Kidney (tissue), 14 donors: ENCODE data around the gene DSTN. TPM values are rescaled to one million over a fixed set of nuclear protein-coding genes. Genes with fewer than 3 reads are reported as not detected.

Source experiments
- DNase-seq, 5 donors: peaks; one replicate each; pipeline ENCODE4 v3.0.0-alpha.2; 2013 to 2020
- FAIRE-seq: peaks from 2 replicates; lab custom pipeline; 2012; peaks lifted over from hg19 to GRCh38; lab: Jason Lieb, UNC
- H3K27ac ChIP-seq, 2 donors: one replicate each; pipeline ENCODE4 v1.7.0; 2013; ENCODE audit warnings: low read depth in 2 of 2, low read length in 2 of 2, inconsistent platforms in 1 of 2
- H3K27me3 ChIP-seq: one replicate; pipeline ENCODE4 v1.7.1; 2013; ENCODE audit warnings: low read length, inconsistent platforms; ENCODE audit not compliant: control insufficient read depth, insufficient read depth
- H3K36me3 ChIP-seq, 3 donors: one replicate each; pipeline versions ENCODE4 v1.7.0 to v1.7.1; 2013; ENCODE audit warnings: low read length in 3 of 3, control low read depth in 1 of 3, inconsistent platforms in 1 of 3; ENCODE audit not compliant: insufficient read depth in 3 of 3, control insufficient read depth in 2 of 3
- H3K4me1 ChIP-seq, 3 donors: one replicate each; pipeline versions ENCODE4 v1.7.0 to v1.7.1; 2013; ENCODE audit warnings: low read length in 3 of 3, inconsistent platforms in 1 of 3, low read depth in 1 of 3; ENCODE audit not compliant: control insufficient read depth in 2 of 3, insufficient read depth in 2 of 3
- H3K4me3 ChIP-seq, 3 donors: one replicate each; pipeline versions ENCODE4 v1.7.0 to v1.8.1; 2013; ENCODE audit warnings: low read length in 3 of 3, control low read depth in 1 of 3, inconsistent platforms in 1 of 3
- H3K9ac ChIP-seq, 3 donors: one replicate each; pipeline versions ENCODE4 v1.7.0 to v1.7.1; 2013; ENCODE audit warnings: low read length in 3 of 3, control low read depth in 1 of 3, inconsistent platforms in 1 of 3
- H3K9me3 ChIP-seq, 3 donors: one replicate each; pipeline versions ENCODE4 v1.7.0 to v1.7.1; 2013; ENCODE audit warnings: low read length in 3 of 3, control low read depth in 1 of 3, inconsistent platforms in 1 of 3; ENCODE audit not compliant: control insufficient read depth in 2 of 3, insufficient read depth in 1 of 3
- intact Hi-C: fragments of 100-400 bp; cut with DNase I; formaldehyde crosslinking; loops from one replicate; pipeline ENCODE4 v1.11.1; 2022
- polyA plus RNA-seq: library from polyadenylated mRNA; stranded (reverse); fragments of 350-450 nt; fragmentation: Illumina TruSeq; extraction: RNeasy Lipid Tissue Mini Kit (QIAGEN cat#74804); gene quantifications from one replicate; pipeline ENCODE4 v1.2.3, GENCODE V29; 2014; ENCODE audit warnings: low read depth, low replicate concordance; ENCODE audit not compliant: insufficient read depth
- total RNA-seq: library from RNA; stranded (reverse); fragmentation: NEBNext Ultra II Directional; extraction: Animal tissue kit (Norgen Biotek cat#: 25700); gene quantifications from one replicate; pipeline ENCODE4 v1.2.1, GENCODE V29; 2021
- TF ChIP-seq, protein P1 (sequence below): IDR thresholded peaks from 3 replicates; pipeline ENCODE4 v1.5.1; 2012; ENCODE audit warnings: mild to moderate bottlenecking, moderate library complexity, borderline replicate concordance; ENCODE audit not compliant: insufficient read depth; ENCODE audit errors: extremely low read depth
- donor health status: control.
- donor health status: control.
- donor health status: control.
- donor health status: control.
- donor health status: control.
- donor health status: DM: yes; HTN: yes; CAD: no.
- donor health status: Normal renal cell carcinoma (clear cell type).

The DSTN gene
- total and polyA plus RNA-seq, 2 donors from 2014 or later, result 409 to 525 TPM

DNA sequence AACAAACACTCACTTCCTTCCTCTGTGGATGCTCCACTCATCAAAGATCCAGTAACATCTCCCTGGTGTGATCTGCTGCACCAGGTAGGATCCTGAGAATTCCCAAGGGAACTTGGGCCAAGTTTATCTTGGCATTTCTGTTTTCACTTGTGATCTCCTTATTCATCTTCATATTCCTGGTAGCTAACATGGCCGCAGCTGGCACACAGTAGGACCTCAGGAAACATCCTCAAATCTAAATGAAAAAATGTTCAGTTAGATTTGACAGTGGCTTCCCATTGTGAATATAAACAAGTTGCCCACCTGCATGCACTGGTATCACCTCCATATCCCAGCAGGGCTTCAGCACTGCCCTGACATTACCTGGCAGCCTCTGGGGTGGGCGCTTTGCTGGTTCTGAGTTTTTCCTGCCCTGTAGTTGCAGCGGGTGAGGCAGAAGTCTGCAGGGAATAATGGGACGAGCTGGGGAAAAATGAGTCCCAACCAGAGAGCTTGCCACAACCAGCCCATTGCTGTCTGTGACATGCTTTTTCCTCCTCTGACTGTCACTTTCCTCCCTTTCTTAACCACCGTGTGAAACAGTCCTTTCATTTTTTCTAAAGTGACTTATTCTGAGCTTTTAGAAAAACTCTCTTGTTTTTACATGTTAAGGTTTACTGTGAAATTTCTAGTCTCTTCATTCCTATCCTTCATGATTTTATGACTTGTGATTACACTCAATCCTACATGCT lies 9.4 kb upstream of the DSTN start:
- H3K27ac ChIP-seq, result no peak overlapping the region
- no peaks in the 10 kb centered on the region for H3K27me3 ChIP-seq
- intact Hi-C loops, result no loop called here
- no peak overlapping the region for H3K9ac ChIP-seq
- FAIRE-seq (no peak), DNase-seq (no peak)
- H3K9me3 ChIP-seq, result no peaks in the 10 kb centered on the region
- no peak overlapping the region for H3K4me3 ChIP-seq
- peaks cover 4 to 17% (median 9%) of the 10 kb centered on the region in 3 donors for H3K4me1 ChIP-seq
- H3K36me3 ChIP-seq, result no peaks in the 10 kb centered on the region
- TF ChIP-seq, protein P1, sequence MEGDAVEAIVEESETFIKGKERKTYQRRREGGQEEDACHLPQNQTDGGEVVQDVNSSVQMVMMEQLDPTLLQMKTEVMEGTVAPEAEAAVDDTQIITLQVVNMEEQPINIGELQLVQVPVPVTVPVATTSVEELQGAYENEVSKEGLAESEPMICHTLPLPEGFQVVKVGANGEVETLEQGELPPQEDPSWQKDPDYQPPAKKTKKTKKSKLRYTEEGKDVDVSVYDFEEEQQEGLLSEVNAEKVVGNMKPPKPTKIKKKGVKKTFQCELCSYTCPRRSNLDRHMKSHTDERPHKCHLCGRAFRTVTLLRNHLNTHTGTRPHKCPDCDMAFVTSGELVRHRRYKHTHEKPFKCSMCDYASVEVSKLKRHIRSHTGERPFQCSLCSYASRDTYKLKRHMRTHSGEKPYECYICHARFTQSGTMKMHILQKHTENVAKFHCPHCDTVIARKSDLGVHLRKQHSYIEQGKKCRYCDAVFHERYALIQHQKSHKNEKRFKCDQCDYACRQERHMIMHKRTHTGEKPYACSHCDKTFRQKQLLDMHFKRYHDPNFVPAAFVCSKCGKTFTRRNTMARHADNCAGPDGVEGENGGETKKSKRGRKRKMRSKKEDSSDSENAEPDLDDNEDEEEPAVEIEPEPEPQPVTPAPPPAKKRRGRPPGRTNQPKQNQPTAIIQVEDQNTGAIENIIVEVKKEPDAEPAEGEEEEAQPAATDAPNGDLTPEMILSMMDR, result no peak

GRCh38 chr20:17562804-17563305 lies 7.0 kb upstream of the DSTN start:
- intact Hi-C loops, result no loop called here
- no peak overlapping the region for H3K4me3 ChIP-seq
- no peaks in the 10 kb centered on the region for H3K27me3 ChIP-seq
- no peaks in the 10 kb centered on the region for H3K9me3 ChIP-seq
- no peaks in the 10 kb centered on the region for H3K36me3 ChIP-seq
- TF ChIP-seq, protein P1, result no peak
- FAIRE-seq (no peak), DNase-seq (no peak)
- H3K4me1 ChIP-seq, result peaks cover 2 to 11% (median 4%) of the 10 kb centered on the region in 3 donors
- no peak overlapping the region for H3K9ac ChIP-seq
- peak overlapping the region in 1 of 2 donors; percentile 43 for H3K27ac ChIP-seq

- H3K9ac ChIP-seq, result no peak overlapping the region
- intact Hi-C loops, result no loop called here
Measured at GRCh38 chr20:17565169-17565845, 4.6 kb upstream of the DSTN start.

More at GRCh38 chr20:17565169-17565845, 4.6 kb upstream of the DSTN start:
- FAIRE-seq, result no peak
- Histone ChIP-seq H3K9me3 (no peaks in the 10 kb centered on the region), H3K4me1 (peaks cover 3 to 8% (median 3%) of the 10 kb centered on the region in 3 donors), H3K27ac (peak overlapping the region in 1 of 2 donors; percentile 41), H3K4me3 (no peak overlapping the region), H3K36me3 (no peaks in the 10 kb centered on the region), H3K27me3 (no peaks in the 10 kb centered on the region)
- TF ChIP-seq, protein P1, result no peak
- peak in 1 of 5 donors; percentile 30 for DNase-seq
